NCI-H526 (cell line): ENCODE results near the gene ATAD5.
"Not testable (repeated sequence)": the region's sequence is repeated elsewhere in the genome, so short reads cannot be mapped to it uniquely, and the experiment has no call there.

Experiments
- DNase-seq, 2 experiments: peaks; one replicate each; lab custom pipeline; 2025; lab: John Stamatoyannopoulos, UW

Gene ATAD5, protein sequence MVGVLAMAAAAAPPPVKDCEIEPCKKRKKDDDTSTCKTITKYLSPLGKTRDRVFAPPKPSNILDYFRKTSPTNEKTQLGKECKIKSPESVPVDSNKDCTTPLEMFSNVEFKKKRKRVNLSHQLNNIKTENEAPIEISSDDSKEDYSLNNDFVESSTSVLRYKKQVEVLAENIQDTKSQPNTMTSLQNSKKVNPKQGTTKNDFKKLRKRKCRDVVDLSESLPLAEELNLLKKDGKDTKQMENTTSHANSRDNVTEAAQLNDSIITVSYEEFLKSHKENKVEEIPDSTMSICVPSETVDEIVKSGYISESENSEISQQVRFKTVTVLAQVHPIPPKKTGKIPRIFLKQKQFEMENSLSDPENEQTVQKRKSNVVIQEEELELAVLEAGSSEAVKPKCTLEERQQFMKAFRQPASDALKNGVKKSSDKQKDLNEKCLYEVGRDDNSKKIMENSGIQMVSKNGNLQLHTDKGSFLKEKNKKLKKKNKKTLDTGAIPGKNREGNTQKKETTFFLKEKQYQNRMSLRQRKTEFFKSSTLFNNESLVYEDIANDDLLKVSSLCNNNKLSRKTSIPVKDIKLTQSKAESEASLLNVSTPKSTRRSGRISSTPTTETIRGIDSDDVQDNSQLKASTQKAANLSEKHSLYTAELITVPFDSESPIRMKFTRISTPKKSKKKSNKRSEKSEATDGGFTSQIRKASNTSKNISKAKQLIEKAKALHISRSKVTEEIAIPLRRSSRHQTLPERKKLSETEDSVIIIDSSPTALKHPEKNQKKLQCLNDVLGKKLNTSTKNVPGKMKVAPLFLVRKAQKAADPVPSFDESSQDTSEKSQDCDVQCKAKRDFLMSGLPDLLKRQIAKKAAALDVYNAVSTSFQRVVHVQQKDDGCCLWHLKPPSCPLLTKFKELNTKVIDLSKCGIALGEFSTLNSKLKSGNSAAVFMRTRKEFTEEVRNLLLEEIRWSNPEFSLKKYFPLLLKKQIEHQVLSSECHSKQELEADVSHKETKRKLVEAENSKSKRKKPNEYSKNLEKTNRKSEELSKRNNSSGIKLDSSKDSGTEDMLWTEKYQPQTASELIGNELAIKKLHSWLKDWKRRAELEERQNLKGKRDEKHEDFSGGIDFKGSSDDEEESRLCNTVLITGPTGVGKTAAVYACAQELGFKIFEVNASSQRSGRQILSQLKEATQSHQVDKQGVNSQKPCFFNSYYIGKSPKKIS (N-terminal part only)

DNA sequence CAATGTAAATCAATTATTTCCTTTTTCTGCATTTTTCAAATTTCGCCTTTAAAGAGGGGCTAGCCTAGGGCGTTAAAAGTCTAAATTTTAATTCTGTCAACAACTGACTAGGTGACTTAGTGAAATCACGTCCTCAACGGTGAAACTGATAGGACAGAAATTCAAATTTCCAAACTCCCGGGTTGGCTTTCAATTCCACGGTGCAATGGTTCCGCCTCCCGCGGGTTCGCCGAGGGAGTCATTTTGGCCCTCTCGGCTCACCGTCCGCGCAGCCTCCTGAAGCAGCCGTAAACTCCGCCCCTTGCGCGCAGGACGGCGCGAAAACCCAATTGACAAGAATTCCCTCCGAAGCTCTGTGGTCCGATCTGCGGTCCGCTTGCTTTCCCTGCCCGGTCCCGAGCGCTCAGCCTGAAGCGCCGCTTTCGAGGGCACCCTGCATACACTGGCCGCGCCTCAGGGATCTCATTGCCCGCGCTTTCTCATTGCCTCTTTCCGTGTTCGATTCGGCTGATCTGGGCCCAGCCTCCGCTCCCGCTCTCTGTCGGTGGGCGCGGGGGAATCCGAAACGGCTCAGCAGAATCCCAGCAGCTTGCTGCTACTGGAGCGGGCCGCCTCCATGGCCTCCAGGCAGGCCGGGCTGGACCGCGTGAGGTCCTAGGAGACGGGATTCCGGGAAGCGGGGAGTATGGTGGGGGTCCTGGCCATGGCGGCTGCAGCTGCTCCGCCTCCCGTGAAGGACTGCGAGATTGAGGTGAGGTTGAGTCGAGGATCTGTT is at the start of gene ATAD5:
Gene ATAD5 (plus strand): TSS at position 304 of the 775 bp plus-strand sequence. CDS start 382 bp downstream, at position 686.
- peak; percentile 94 to 99 for DNase-seq

DNA sequence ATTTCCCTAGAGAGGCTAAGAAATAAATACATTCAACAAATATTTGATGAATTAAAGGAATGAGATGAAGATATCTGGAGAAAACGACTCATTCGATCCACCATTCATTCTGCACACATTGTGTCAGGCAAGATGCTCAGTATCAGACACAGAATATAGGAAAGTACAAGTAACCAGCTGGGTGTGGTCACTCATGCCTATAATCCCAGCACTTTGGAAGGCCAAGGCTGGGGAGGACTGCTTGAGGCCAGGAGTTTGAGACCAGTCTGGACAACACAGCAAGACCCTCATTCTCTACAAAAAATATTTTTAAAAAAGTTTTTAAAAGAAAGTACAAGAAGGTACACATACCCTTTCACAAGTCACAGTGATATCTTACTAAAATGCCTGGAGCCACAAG is 49.6 kb upstream of the ATAD5 start:
- DNase-seq = no peak

DNA sequence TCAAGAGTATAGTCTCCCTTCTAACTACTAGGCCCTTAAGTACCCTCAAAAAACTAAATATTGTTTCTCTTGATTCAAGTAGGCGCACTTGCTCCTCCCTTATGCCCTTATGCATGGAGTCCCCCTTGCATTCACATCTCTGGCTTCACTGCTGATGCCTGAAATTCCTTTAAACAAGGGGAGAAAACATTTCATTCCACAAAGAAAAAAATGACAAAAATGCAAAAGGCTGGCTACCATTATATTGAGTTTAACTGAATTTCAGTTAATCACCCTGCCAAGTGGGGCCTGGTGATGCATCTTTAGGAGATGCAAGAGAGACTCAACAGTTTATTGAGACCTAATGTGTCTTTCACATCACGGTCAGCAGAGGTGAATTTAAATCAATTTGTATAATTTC is 42.8 kb upstream of the ATAD5 start:
- no peak for DNase-seq

DNA sequence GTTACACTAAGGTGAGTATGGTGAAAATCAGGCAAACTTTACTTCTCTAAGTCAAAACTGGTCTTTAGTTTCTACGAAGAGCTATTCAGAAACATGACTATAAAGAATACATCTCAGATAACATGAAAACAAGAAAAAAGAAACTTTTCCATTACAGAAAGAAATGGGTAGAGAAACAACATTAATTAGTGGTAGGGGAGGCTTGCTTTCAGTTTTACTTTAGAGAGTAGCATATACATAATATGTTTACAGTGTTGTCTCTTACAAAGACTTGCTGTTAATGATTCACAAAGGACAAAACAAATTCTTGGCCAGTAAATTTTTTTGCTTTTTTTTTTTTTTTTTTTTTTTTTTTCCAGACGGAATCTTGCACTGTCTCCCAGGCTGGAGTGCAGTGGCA is 41.5 kb upstream of the ATAD5 start:
- DNase-seq = no peak

DNA sequence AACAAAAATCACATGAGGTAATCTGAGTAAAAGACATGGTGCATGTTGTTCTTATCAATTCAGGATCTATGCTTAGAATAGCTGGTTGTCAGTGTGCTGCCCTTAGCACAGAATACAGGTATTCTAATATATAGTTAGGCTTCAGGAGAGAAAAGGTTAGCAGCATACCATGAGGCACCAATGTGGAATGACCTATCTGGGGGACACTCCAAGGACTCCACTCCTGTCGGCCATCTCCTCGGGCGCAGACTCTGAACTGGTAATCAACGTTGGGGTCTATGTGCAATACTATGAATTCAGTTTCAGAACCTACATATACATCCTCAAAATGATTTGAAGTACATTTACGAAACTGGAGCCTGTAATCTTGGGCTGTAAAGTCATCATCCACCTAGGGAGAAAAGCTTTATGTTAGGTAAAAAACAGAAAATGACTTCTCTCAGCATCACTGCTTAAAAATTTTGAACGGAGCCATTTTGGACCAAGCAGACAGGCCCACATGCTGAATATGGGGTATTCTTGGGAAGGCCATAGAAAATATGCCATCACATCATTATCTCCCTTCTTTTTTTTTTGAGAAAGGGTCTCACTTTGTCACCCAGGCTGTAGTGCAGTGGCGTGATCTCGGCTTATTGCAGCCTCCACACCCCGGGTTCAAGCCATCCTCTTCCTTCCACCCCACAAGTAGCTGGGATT is 38.3 kb upstream of the ATAD5 start:
- no peak for DNase-seq

DNA sequence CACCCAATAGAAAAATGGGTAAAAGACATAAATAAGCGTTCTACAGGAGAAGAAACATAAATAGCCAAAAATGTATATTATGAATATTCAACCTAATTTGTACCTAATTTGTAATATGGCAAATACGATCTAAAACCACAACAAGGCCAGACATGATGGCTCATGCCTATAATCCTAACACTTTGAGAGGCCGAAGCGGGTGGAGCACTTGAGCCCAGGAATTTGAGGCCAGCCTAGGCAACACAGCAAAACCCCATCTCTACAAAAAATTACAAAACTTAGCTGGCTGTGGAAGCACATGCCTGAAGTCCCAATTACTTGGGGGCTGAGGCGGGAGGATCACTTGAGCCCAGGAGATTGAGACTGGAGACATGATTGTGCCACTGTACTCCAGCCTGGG is 37.4 kb upstream of the ATAD5 start:
- no peak for DNase-seq

DNA sequence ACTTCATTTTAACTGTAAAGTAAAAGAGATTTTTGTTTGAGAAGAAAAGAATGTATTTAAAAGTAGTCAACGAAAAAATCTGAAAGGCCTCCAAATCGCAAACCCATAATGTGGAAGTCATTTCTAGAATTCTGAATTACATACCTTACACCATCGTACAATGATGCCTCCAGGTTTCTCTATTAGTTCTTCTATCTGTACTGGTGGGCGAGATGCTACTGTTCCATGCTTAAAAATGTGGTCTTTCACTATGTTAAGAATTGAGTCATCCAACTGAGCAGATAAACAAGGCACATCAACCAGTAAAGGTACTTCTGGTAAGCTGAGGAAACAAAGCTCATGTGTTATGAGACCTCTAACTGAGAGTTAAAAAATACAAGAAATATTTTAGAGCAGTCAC is 35.8 kb upstream of the ATAD5 start:
- DNase-seq = no peak

DNA sequence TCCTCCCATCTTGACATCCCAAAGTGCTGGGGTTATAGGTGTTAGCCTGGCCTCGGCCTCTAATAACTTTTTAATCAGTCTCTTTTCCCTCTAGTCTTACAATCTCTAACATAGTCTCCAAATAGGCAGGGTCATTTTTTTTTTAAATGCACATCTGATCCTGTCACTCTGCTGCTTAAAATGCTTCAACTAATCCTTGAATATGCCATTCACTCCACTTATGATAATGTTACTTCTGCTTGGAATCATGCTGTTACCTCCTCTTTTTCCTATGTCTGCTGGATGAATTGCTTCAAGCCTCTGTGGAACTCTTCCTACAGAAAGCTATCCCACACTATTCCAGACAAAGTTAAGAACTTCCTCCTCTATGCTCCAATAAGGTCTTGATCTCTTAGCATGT is 30.1 kb upstream of the ATAD5 start:
- DNase-seq = no peak

DNA sequence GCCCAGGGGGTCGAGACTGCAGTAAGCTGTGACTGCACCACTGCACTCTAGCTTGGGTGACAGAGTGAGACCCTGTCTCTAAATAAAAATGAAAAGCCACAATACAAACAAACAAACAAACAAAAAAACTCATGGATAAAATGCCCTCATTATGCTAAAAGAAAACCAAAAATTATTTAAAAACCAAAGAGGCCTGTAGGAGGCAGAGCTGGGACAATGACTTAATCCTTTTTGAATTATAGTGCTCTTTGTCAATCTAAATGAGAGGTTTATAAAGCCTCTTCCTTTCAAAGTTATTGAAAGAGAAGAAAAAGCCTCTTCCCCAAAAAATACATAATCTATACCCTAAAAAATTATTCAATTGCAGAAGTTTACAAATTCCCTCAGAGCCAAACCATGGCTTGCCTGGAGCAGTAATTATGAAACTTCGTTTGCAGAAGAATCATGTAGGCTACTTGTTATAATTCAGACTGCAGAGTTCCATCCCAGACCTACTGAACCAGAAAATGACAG is 25.8 kb upstream of the ATAD5 start:
- DNase-seq = no peak

DNA sequence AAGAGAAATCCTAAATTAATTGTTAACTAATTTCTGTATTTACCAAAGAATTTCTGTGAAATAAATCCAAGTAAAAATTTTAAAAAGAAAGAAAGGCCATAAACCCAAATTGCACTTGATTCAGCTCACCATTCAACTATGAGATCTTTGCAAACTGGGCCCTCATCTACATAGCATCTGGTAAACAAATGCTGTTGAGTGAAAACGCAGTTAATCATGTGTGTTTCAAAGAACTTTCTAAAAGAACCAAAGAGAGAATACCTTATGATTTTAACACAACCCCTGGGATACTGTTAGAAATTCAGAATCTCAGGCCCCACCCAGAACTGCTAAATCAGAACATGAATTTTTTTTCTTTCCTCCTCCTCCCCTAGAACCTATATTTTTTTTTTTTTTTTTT is 23.9 kb upstream of the ATAD5 start:
- DNase-seq = no peak

DNA sequence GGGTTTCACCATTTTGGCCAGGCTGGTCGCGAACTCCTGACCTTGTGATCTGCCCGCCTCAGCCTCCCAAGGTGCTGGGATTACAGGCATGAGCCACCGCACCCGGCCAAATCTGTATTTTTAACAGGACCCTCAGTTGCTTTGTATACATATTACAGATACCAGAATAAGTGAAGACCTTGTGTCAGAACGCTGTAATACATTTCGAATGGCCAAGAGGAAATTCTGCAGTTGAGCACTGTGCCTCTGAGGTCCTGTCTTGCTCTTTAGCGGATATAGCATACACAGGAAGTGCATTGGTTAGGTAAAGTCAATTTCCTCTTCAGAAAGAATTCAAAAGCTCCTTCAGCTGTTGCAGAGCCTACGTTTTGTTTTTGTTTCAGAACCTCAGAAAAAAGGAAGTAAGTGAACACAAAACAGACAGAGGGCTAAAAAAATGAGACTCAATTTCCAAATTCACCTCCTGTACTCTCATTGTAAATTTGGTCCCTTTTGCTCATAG is 22.9 kb upstream of the ATAD5 start:
- DNase-seq = no peak

DNA sequence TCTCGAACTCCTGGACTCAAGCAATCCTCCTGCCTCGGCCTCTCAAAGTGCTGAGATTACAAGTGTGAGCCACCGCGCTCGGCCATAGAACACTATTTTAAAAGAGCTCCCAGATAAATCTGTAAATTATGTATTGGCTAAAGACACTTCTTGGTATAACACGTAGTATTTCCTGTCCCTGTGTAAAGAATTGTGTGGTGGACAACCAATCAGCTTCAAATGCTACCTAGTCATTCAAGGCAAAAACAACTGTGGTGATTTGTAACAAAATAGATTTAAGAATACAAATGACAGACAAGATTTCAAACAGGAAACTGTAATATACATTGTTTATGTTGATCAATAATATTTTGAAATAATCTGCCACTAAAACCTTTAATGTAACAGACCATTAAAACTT is 21.9 kb upstream of the ATAD5 start:
- no peak for DNase-seq

DNA sequence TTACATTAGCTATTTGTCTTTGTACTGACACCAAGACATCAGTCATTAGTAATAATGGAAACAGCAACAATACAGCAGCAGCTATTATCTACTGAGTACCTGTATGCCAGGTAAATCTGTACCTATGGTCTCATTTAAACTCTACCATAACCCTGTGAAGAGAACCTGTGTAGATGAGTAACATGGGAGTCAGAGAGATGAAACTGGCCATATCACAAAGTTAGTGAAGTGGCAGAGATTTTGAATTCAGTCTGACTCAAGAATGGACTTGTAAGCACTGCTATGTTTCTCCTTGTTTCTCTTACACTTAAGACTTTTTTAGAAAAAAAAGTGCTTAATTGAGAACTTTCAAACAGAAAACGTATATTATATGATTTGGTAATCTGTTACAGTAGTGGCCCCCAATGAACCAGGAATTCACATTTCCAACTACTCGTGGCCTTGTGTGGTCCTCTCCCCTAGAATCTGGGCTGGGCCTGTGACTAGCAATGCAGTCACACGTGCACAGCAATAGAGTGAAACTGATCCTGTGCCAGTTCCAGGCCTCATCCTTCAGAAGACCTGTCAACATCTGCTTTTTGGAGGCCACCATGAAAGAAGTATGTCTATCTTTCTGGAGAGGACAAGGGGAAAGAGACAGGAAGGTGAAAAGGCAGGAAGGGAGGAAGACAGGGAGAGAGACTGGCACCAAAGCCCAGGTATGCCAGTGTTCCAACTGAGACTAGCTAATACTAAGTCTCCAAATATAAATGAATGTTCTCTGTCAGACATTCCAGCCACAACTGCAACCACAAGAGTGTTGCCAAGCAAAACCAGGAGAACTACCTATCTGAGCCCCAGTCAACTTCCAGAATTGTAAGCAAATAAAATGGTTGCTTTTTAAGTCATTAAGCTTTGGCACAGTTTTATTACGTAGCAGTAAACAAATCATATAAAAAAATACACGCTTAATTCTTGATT is 19.3 kb upstream of the ATAD5 start:
- DNase-seq = no peak

DNA sequence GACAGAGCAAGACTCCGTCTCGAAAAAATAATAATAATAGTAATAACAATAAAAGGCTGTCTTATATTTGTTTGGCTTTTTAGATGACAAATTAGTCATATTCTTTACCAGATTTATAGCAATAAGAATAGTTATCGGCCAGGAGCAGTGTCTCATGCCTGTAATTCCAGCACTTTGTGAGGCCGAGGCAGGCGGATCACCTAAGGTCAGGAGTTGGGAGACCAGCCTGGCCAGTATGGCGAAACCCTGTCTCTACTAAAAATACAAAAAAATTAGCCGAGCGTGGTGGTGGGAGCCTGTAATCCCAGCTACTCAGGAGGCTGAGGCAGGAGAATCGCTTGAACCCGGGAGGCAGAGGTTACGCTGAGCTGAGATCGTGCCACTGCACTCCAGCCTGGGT is 17.5 kb upstream of the ATAD5 start:
- DNase-seq = not testable (repeated sequence)

DNA sequence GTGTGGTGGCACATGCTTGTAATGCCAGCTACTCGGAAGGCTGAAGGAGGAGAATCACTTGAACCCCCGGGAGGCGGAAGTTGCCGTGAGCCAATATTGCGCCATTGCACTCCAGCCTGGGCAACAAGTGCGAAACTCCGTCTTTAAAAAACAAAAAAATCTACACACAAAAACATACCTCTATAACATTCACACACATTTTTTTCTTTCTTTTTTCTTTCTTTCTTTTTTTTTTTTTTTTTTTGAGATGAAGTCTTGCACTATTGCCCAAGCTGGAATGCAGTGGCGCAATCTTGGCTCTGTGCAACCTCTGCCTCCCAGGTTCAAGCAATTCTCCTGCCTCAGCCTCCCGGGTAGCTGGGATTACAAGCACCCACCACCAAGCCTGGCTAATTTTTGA is 16.9 kb upstream of the ATAD5 start:
- DNase-seq = not testable (repeated sequence)

DNA sequence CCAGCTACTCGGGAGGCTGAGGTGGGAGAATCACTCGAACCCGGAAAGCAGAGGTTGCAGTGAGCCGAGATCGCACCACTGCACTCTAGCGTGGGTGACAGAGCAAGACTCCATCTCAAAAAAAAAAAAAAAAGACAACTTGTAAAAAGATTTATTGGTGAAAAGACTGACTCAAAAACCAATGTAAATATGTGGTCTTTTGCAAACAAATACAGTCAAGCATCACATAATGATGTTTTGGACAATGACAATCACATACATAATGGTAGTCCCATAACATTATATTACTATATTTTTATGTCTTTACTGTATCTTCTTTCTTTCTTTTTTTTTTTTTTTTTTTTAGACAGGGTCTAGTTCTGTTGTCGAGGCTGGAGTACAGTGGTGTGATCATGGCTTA is 15.6 kb upstream of the ATAD5 start:
- DNase-seq = no peak

DNA sequence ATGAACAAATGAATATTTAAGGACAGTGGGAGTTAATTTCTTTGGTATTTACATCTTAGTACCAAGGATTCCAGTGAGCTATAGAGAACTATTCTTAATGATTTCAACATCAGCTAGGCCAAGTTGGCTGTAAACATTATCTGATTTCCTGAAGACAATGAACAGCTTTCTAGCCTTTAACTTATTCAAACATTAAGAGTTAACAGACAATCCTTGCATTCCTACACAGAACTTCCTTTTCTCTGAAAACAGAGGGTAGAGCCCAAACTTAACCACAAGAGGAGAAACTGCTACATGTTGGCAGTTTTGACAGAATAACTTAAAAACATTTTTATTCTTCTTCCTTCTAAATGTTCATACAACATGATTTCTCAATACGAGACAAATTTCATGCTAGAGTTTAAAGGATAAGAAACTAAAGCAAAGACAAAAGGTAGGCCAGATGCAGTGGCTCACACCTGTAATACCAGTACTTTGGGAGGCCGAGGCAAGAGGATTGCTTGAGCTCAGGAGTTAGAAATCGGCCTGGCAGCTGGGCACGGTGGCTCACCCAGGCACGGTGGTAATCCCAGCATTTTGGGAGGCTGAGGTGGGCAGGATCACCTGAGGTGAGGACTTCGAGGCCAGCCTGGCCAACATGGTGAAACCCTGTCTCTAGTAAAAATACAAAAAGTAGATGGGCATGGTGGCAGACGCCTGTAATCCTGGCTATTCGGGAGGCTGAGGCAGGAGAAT is 11.6 kb upstream of the ATAD5 start:
- DNase-seq = no peak

DNA sequence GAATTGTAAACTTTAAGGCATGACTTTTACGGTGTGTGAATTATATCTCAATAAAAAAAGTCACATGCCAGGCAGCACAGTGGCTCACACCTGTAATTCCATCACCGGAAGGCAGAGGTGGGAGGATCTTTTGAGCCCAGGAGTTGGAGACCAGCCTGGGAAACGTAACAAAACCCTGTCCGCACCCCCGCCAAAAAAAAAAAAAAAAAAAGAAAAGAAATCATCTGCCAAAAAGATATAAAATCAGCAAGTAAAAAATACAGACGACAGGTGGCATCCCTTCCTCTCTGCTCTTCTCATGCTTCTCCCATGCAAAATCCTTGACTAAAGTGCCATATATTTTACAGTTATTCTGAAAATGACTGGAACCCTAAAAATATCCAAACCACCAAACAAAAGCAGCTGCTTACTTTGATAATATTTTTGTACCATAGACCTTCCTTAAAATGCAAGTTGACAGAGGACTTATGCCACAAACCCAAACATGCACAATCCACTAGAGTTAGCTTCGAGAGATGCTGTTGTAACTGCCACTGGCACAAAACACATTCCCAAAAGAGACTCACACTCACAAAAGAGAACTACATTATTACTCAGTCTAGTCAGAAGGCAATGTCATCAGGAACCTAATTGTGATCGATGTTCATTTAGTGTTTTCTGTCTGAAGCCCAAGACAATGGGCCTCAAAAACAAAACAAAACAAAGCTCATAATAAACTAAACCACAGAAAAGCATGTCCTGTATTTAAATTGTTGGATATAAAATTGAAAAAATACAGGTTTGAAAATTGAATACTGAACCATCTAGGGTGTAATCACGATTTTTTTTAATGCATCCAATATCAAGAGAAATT is 9.7 kb upstream of the ATAD5 start:
- no peak for DNase-seq
